ENCODE data around the gene TRPM1. TPM values are rescaled to one million over a fixed set of nuclear protein-coding genes. Genes with fewer than 3 reads are reported as not detected.

TRPM1 gene
- polyA plus RNA-seq, 2 of the 4 experiments (the other 2 are of a cell fraction), result not detected

GRCh38 chr15:31135523-31135922, 34.0 kb upstream of the TRPM1 start:
- no peak overlapping the region for H3K4me3 ChIP-seq
- no peak for DNase-seq (ENCODE audit: low read depth in 1 of 2, low spot score in 1 of 2)
- ChIA-PET CTCF (interaction anchor here (1.3 kb wide), 1 partner anchor 24 kb away, joined by 4 read pairs; no protein-coding TSS in a partner anchor), POLR2A (no interaction called here)
- ATAC-seq, result no peak
- WGBS (ENCODE audit: missing lambda C conversion rate), result 77% methylated on average over 6 of the region's 6 CpGs
- H3K4me1 ChIP-seq, result no peaks in the 10 kb centered on the region
- no peaks in the 10 kb centered on the region for H3K9me3 ChIP-seq
- TF ChIP-seq SMC3 (IDR thresholded peaks at IDR 0.05) (no peak), EHMT2 (IDR thresholded peaks at IDR 0.05; ENCODE audit: low read depth) (no peak), HEYL (CRISPR knock-in tag; IDR thresholded peaks at IDR 0.05) (no peak), CBX8 (IDR thresholded peaks at IDR 0.05) (no peak), MAZ (IDR thresholded peaks at IDR 0.05; ENCODE audit: borderline replicate concordance, low read depth, low read length) (no peak), FOSB (CRISPR knock-in tag; IDR thresholded peaks at IDR 0.05) (no peak), PHF8 (IDR thresholded peaks at IDR 0.05; ENCODE audit: borderline replicate concordance, low read depth) (no peak), MAFK (IDR thresholded peaks at IDR 0.05; ENCODE audit: partially characterized antibody) (no peak), ZFP36 (IDR thresholded peaks at IDR 0.05; ENCODE audit: borderline replicate concordance, partially characterized antibody) (no peak), NFE2L2 (conservative IDR thresholded peaks at IDR 0.05; ENCODE audit: low read length) (no peak), CBX2 (IDR thresholded peaks at IDR 0.05; ENCODE audit: borderline replicate concordance, low read depth) (no peak)
- no peak overlapping the region for H3K27ac ChIP-seq
- no peak overlapping the region for H3K4me2 ChIP-seq
- FAIRE-seq, result no peak

DNA sequence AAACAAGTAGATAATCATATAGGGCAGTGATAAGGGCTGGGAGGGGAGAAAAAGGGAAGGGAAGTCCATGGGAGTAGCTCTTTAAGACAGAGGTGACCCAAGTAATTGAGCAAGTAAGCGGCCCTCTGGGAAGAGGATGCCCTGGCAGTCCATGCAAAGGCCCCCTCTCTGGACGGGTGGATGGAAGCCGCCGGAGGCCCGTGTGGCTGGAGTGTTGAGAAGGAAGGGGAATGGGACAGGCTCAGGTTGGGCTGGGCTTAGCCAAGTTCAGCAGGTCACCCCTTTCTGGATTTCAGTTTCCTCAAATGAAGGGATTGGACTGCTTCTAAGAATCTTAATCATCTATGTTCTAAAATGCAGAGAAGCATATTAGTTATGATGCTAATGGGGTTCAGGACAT, 32.4 kb upstream of the TRPM1 start:
- ATAC-seq (no peak), FAIRE-seq (no peak), DNase-seq (ENCODE audit: low read depth in 1 of 2, low spot score in 1 of 2) (no peak)
- no peak overlapping the region for H3K4me3 ChIP-seq
- H3K27ac ChIP-seq, result no peak overlapping the region
- ChIA-PET CTCF (interaction anchor here (0.7 to 1.2 kb wide), 4 partner anchors 10 to 355 kb away, joined by 3 read pairs; no protein-coding TSS in a partner anchor), POLR2A (no interaction called here)
- WGBS (ENCODE audit: missing lambda C conversion rate), result 82% methylated on average over 5 of the region's 5 CpGs
- H3K9me3 ChIP-seq, result no peaks in the 10 kb centered on the region
- no peak for TF ChIP-seq MYC (IDR thresholded peaks at IDR 0.05; ENCODE audit: borderline replicate concordance, low read length)
- no peak for TF ChIP-seq NFE2L2 (conservative IDR thresholded peaks at IDR 0.05; ENCODE audit: low read length)
- TF ChIP-seq POLR2A (IDR thresholded peaks at IDR 0.05; ENCODE audit: low read length), result no peak
- no peak for TF ChIP-seq BCL3 (IDR thresholded peaks at IDR 0.05)
- no peak for TF ChIP-seq TFCP2L1 (CRISPR knock-in tag; IDR thresholded peaks at IDR 0.05)
- TF ChIP-seq, protein P1, sequence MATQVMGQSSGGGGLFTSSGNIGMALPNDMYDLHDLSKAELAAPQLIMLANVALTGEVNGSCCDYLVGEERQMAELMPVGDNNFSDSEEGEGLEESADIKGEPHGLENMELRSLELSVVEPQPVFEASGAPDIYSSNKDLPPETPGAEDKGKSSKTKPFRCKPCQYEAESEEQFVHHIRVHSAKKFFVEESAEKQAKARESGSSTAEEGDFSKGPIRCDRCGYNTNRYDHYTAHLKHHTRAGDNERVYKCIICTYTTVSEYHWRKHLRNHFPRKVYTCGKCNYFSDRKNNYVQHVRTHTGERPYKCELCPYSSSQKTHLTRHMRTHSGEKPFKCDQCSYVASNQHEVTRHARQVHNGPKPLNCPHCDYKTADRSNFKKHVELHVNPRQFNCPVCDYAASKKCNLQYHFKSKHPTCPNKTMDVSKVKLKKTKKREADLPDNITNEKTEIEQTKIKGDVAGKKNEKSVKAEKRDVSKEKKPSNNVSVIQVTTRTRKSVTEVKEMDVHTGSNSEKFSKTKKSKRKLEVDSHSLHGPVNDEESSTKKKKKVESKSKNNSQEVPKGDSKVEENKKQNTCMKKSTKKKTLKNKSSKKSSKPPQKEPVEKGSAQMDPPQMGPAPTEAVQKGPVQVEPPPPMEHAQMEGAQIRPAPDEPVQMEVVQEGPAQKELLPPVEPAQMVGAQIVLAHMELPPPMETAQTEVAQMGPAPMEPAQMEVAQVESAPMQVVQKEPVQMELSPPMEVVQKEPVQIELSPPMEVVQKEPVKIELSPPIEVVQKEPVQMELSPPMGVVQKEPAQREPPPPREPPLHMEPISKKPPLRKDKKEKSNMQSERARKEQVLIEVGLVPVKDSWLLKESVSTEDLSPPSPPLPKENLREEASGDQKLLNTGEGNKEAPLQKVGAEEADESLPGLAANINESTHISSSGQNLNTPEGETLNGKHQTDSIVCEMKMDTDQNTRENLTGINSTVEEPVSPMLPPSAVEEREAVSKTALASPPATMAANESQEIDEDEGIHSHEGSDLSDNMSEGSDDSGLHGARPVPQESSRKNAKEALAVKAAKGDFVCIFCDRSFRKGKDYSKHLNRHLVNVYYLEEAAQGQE (IDR thresholded peaks at IDR 0.05), result no peak
- TF ChIP-seq HOXB5 (CRISPR knock-in tag; IDR thresholded peaks at IDR 0.05), result no peak
- TF ChIP-seq MAZ (IDR thresholded peaks at IDR 0.05; ENCODE audit: borderline replicate concordance, low read depth, low read length), result no peak
- TF ChIP-seq EHF (CRISPR knock-in tag; IDR thresholded peaks at IDR 0.05), result no peak
- 0 out of 3 replicates have a peak, but pooled peaks cover 2% of the 10 kb centered on the region for H3K4me1 ChIP-seq
- H3K4me2 ChIP-seq, result no peak overlapping the region

GRCh38 chr15:31131853-31132375, 30.4 kb upstream of the TRPM1 start:
- WGBS (ENCODE audit: missing lambda C conversion rate), result 75% methylated on average over 12 of the region's 12 CpGs
- FAIRE-seq, result no peak
- 0 out of 3 replicates have a peak, but pooled peaks cover 3% of the 10 kb centered on the region for H3K4me1 ChIP-seq
- ChIA-PET CTCF (interaction anchor here (0.6 to 6.8 kb wide), 7 partner anchors 12 to 464 kb away, joined by 3 to 91 read pairs (median 8); no protein-coding TSS in a partner anchor), POLR2A (no interaction called here)
- H3K4me2 ChIP-seq, result no peak overlapping the region
- ATAC-seq, result no peak
- no peak overlapping the region for H3K4me3 ChIP-seq
- H3K9me3 ChIP-seq, result no peaks in the 10 kb centered on the region
- no peak for TF ChIP-seq ESRRA (IDR thresholded peaks at IDR 0.05; ENCODE audit: borderline replicate concordance, low read length)
- TF ChIP-seq MAFK (IDR thresholded peaks at IDR 0.05; ENCODE audit: partially characterized antibody), result no peak
- TF ChIP-seq, protein P2, sequence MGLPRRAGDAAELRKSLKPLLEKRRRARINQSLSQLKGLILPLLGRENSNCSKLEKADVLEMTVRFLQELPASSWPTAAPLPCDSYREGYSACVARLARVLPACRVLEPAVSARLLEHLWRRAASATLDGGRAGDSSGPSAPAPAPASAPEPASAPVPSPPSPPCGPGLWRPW (IDR thresholded peaks at IDR 0.05), result no peak
- no peak for TF ChIP-seq CHD2 (IDR thresholded peaks at IDR 0.05; ENCODE audit: low read length, partially characterized antibody)
- TF ChIP-seq, protein P3, sequence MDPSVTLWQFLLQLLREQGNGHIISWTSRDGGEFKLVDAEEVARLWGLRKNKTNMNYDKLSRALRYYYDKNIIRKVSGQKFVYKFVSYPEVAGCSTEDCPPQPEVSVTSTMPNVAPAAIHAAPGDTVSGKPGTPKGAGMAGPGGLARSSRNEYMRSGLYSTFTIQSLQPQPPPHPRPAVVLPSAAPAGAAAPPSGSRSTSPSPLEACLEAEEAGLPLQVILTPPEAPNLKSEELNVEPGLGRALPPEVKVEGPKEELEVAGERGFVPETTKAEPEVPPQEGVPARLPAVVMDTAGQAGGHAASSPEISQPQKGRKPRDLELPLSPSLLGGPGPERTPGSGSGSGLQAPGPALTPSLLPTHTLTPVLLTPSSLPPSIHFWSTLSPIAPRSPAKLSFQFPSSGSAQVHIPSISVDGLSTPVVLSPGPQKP (IDR thresholded peaks at IDR 0.05; ENCODE audit: low read depth, low read length), result no peak
- TF ChIP-seq, protein P4, sequence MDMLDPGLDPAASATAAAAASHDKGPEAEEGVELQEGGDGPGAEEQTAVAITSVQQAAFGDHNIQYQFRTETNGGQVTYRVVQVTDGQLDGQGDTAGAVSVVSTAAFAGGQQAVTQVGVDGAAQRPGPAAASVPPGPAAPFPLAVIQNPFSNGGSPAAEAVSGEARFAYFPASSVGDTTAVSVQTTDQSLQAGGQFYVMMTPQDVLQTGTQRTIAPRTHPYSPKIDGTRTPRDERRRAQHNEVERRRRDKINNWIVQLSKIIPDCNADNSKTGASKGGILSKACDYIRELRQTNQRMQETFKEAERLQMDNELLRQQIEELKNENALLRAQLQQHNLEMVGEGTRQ (IDR thresholded peaks at IDR 0.05), result no peak
- no peak for TF ChIP-seq RFX5 (IDR thresholded peaks at IDR 0.05)
- no peak for TF ChIP-seq GATA3 (IDR thresholded peaks at IDR 0.05; ENCODE audit: borderline replicate concordance)
- H3K27ac ChIP-seq, result no peak overlapping the region
- no peak for DNase-seq (ENCODE audit: low read depth in 1 of 2, low spot score in 1 of 2)
